PC-9 (cell line): Measurements from ENCODE around the gene RNASET2. TPM values are rescaled to one million over a fixed set of nuclear protein-coding genes. Genes with fewer than 3 reads are reported as not detected.

Experiments used
- BruUV-seq: library from RNA; stranded (reverse); fragments of 400-500 nt; replicated peaks from 2 replicates; lab custom pipeline; 2021; lab: Mats Ljungman, UMichigan
- CTCF ChIA-PET: fragments of 300-600 bp; sonication (Branson Sonifier 250); formaldehyde crosslinking; loops from one replicate; lab custom pipeline; 2022; ENCODE audit warnings: antibody characterized with exemption; lab: Charles Lee
- POLR2A ChIA-PET: fragments of 300-600 bp; sonication (Branson Sonifier 250); formaldehyde crosslinking; loops from one replicate; lab custom pipeline; 2022; ENCODE audit warnings: antibody characterized with exemption; ENCODE audit not compliant: unreplicated experiment; lab: Charles Lee
- DNase-seq, 2 experiments: peaks; one replicate each; pipeline versions ENCODE4 v3.0.0 to v3.0.0-alpha.2; 2015 to 2022; ENCODE audit warnings: mixed read lengths in 1 of 2
- H2AFZ ChIP-seq: fragments of 200-600 bp; sonication (generic); 2 replicates; pipeline ENCODE4 v1.8.1; 2017; ENCODE audit warnings: antibody characterized with exemption
- H3F3A ChIP-seq: fragments of 200-600 bp; sonication (generic); 2 replicates; pipeline ENCODE4 v1.8.1; 2017; ENCODE audit warnings: antibody characterized with exemption, mild to moderate bottlenecking, low read depth; ENCODE audit not compliant: insufficient read depth
- H3K27ac ChIP-seq: fragments of 200-600 bp; sonication (generic); 2 replicates; pipeline ENCODE4 v1.6.1; 2016; ENCODE audit warnings: mixed run types
- H3K27me3 ChIP-seq: fragments of 200-600 bp; sonication (generic); 2 replicates; pipeline ENCODE4 v1.6.1; 2016; ENCODE audit warnings: low read depth, mixed run types; ENCODE audit not compliant: insufficient read depth
- H3K36me3 ChIP-seq: fragments of 200-600 bp; sonication (generic); 2 replicates; pipeline ENCODE4 v1.6.1; 2016; ENCODE audit warnings: low read depth, mixed run types
- H3K4me1 ChIP-seq: fragments of 200-600 bp; sonication (generic); replicated peaks from 2 replicates; pipeline ENCODE4 v1.6.1; 2016; ENCODE audit warnings: mixed run types; ENCODE audit not compliant: insufficient read depth
- H3K4me2 ChIP-seq: fragments of 200-600 bp; sonication (generic); 2 replicates; pipeline ENCODE4 v1.6.1; 2017; ENCODE audit warnings: mixed run types
- H3K4me3 ChIP-seq: fragments of 200-600 bp; sonication (generic); 2 replicates; pipeline ENCODE4 v1.6.1; 2016; ENCODE audit warnings: mixed run types
- H3K79me2 ChIP-seq: fragments of 200-600 bp; sonication (generic); 2 replicates; pipeline ENCODE4 v1.6.1; 2017; ENCODE audit warnings: low read depth, mixed run types
- H3K9me2 ChIP-seq: fragments of 200-600 bp; sonication (generic); 2 replicates; pipeline ENCODE4 v1.8.1; 2017; ENCODE audit warnings: mild to moderate bottlenecking; ENCODE audit not compliant: insufficient read depth
- H3K9me3 ChIP-seq: fragments of 200-600 bp; sonication (generic); 2 replicates; pipeline ENCODE4 v1.8.1; 2016; ENCODE audit warnings: low read depth; ENCODE audit not compliant: insufficient read depth
- H4K20me1 ChIP-seq: fragments of 200-600 bp; sonication (generic); 2 replicates; pipeline ENCODE4 v1.8.1; 2017; ENCODE audit not compliant: insufficient read depth
- EZH2 ChIP-seq: fragments of 200-600 bp; sonication (generic); IDR thresholded peaks from 2 replicates; pipeline ENCODE4 v1.8.0; 2017; ENCODE audit warnings: antibody characterized with exemption, low read depth
- intact Hi-C: fragments of 100-400 bp; cut with micrococcal nuclease; formaldehyde crosslinking; loops from one replicate; pipeline ENCODE4 v1.10.0; 2022; ENCODE audit not compliant: unreplicated experiment
- total RNA-seq: library from RNA; stranded (reverse); gene quantifications from 2 replicates; pipeline ENCODE4 v1.2.3, GENCODE V29; 2021
- TF ChIP-seq, protein P1 (sequence below): fragments of 200-600 bp; sonication (generic); conservative IDR thresholded peaks from 2 replicates; pipeline ENCODE4 v1.6.1; 2017; ENCODE audit warnings: mixed run types, antibody characterized with exemption, mild to moderate bottlenecking, moderate library complexity

The RNASET2 gene
- total RNA-seq, 1 experiment from 2014 or later, result 16.3 TPM

GRCh38 chr6:166905505-166906134 is 50.7 kb downstream of the RNASET2 start:
- TF ChIP-seq, protein P1, sequence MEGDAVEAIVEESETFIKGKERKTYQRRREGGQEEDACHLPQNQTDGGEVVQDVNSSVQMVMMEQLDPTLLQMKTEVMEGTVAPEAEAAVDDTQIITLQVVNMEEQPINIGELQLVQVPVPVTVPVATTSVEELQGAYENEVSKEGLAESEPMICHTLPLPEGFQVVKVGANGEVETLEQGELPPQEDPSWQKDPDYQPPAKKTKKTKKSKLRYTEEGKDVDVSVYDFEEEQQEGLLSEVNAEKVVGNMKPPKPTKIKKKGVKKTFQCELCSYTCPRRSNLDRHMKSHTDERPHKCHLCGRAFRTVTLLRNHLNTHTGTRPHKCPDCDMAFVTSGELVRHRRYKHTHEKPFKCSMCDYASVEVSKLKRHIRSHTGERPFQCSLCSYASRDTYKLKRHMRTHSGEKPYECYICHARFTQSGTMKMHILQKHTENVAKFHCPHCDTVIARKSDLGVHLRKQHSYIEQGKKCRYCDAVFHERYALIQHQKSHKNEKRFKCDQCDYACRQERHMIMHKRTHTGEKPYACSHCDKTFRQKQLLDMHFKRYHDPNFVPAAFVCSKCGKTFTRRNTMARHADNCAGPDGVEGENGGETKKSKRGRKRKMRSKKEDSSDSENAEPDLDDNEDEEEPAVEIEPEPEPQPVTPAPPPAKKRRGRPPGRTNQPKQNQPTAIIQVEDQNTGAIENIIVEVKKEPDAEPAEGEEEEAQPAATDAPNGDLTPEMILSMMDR, result no peak
- no peak for TF ChIP-seq EZH2
- Histone ChIP-seq H3F3A (no peaks in the 10 kb centered on the region), H3K4me3 (no peak overlapping the region), H2AFZ (no peak overlapping the region), H3K9me3 (no peaks in the 10 kb centered on the region), H3K9me2 (no peaks in the 10 kb centered on the region), H3K4me2 (no peak overlapping the region), H3K79me2 (no peaks in the 10 kb centered on the region), H3K27ac (no peak overlapping the region), H4K20me1 (no peaks in the 10 kb centered on the region), H3K27me3 (no peaks in the 10 kb centered on the region), H3K4me1 (no peaks in the 10 kb centered on the region), H3K36me3 (no peaks in the 10 kb centered on the region)
- DNase-seq, result no peak
- intact Hi-C loops, result no loop called here
- POLR2A ChIA-PET, result interaction anchor here (0.6 kb wide), 1 partner anchor 15 kb away, joined by 6 read pairs; no protein-coding TSS in a partner anchor
- CTCF ChIA-PET, result no interaction called here
- no TSS peak for BruUV-seq

DNA sequence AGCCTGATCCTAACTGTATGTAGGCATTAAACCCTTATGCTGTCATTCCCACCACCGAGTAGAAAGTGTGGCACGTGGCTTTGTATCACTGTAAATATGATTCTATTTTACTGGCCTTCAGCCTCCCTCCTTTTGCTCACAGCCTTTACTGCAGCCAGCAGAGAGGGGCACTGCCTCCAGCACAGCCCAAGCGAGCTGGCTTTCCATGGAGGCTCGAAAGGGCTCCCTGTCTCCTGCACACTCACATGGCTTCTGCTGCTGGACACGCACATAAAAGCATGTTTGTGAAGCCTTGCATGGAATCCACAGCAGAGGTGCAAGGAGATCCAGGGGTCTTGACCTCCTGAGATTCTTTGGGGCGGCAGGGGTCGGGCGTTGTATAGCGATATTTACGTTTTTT is 51.3 kb downstream of the RNASET2 start:
- TF ChIP-seq, protein P1, result no peak
- TF ChIP-seq EZH2, result no peak
- no peak overlapping the region for H2AFZ ChIP-seq
- H3K79me2 ChIP-seq, result no peaks in the 10 kb centered on the region
- ChIA-PET POLR2A (no interaction called here), CTCF (no interaction called here)
- H3K9me2 ChIP-seq, result no peaks in the 10 kb centered on the region
- no peaks in the 10 kb centered on the region for H3K9me3 ChIP-seq
- no peak overlapping the region for H3K4me2 ChIP-seq
- H3K27ac ChIP-seq, result no peak overlapping the region
- H3K4me3 ChIP-seq, result no peak overlapping the region
- no peaks in the 10 kb centered on the region for H3K36me3 ChIP-seq
- no peak for DNase-seq
- H3K27me3 ChIP-seq, result no peaks in the 10 kb centered on the region
- H3F3A ChIP-seq, result no peaks in the 10 kb centered on the region
- H4K20me1 ChIP-seq, result no peaks in the 10 kb centered on the region
- H3K4me1 ChIP-seq, result no peaks in the 10 kb centered on the region
- intact Hi-C loops, result no loop called here
- no TSS peak for BruUV-seq

DNA sequence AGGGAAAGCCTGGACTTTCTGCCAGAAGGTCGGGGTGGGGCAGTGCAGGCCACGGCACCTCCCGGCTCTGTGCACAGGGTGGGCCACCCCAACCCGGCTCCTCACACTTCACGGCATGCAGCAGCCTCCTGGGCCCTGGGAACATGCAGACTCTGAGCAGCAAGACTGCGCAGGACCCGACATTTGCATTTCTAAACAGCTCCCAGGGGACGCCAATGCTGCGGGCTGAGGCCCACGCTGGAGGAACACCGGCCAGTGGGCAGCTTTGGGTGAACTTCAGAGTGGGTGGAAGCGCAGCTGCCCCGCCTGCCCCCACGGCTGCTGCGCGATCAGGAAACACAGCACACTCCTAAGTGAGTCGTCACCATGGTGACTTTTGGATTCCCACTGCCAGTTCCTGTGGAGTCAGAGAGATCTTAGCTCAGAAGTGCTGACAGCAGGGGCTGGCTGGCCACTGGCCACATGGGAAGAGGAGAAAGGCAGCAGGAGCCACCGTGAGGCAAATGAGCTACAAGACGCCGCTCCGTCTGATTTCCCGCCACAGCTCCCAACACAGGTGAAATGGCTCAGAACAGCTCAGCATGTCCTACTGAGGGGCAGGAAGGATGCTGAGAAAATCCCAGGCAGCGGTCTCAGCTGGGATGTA is 52.1 kb downstream of the RNASET2 start:
- no peaks in the 10 kb centered on the region for H3K4me1 ChIP-seq

More for the DNA sequence above, 52.1 kb downstream of the RNASET2 start:
- intact Hi-C loops, result no loop called here
- ChIA-PET POLR2A (no interaction called here), CTCF (no interaction called here)
- DNase-seq, result no peak
- H3K79me2 ChIP-seq, result no peaks in the 10 kb centered on the region
- H3K27me3 ChIP-seq, result no peaks in the 10 kb centered on the region
- H3K27ac ChIP-seq, result no peak overlapping the region
- H3K4me3 ChIP-seq, result no peak overlapping the region
- no peaks in the 10 kb centered on the region for H3K9me3 ChIP-seq
- TF ChIP-seq, protein P1, result no peak
- TF ChIP-seq EZH2, result no peak
- H3F3A ChIP-seq, result no peaks in the 10 kb centered on the region
- no peak overlapping the region for H2AFZ ChIP-seq
- no TSS peak for BruUV-seq
- no peaks in the 10 kb centered on the region for H3K9me2 ChIP-seq
- no peak overlapping the region for H3K4me2 ChIP-seq
- no peaks in the 10 kb centered on the region for H4K20me1 ChIP-seq
- H3K36me3 ChIP-seq, result no peaks in the 10 kb centered on the region
